Esophagus muscularis mucosa (tissue), 4 donors: ENCODE data around the gene KREMEN1. TPM values are rescaled to one million over a fixed set of nuclear protein-coding genes. Genes with fewer than 3 reads are reported as not detected.

Experiments
- DNase-seq: peaks from one replicate; pipeline ENCODE4 v3.0.0-alpha.2; 2017; ENCODE audit errors: extremely low spot score
- H3K27ac ChIP-seq, 4 donors: fragments of 200-600 bp; sonication (generic); replicated peaks in 1 of 4; 1 replicate in 3 of 4; 2 replicates in 1 of 4; pipeline ENCODE4 v1.5.1; 2016 to 2019; ENCODE audit warnings: mild to moderate bottlenecking in 1 of 4
- H3K27me3 ChIP-seq, 4 donors: fragments of 200-600 bp; sonication (generic); one replicate each; pipeline versions ENCODE4 v1.5.1 to v1.6.0; 2016 to 2019
- H3K36me3 ChIP-seq, 4 donors: fragments of 200-600 bp; sonication (generic); one replicate each; pipeline ENCODE4 v1.5.1; 2016 to 2019
- H3K4me1 ChIP-seq, 4 donors: fragments of 200-600 bp; sonication (generic); one replicate each; pipeline ENCODE4 v1.5.1; 2016 to 2019
- H3K4me3 ChIP-seq, 4 donors: fragments of 200-600 bp; sonication (generic); 1 replicate in 2 of 4; 2 replicates in 2 of 4; pipeline ENCODE4 v1.5.1; 2016 to 2019; ENCODE audit warnings: mild to moderate bottlenecking in 4 of 4, moderate library complexity in 1 of 4
- H3K9me3 ChIP-seq, 4 donors: fragments of 200-600 bp; sonication (generic); 1 replicate in 3 of 4; 2 replicates in 1 of 4; pipeline ENCODE4 v1.5.1; 2016 to 2019
- CTCF ChIP-seq, 3 experiments: fragments of 200-600 bp in 2 of 3; fragments of 450-650 bp in 1 of 3; sonication (generic) in 2 of 3; IDR thresholded peaks; one replicate each; pipeline ENCODE4 v1.5.1; 2017 to 2019; ENCODE audit warnings: antibody characterized with exemption in 3 of 3, mild to moderate bottlenecking in 2 of 3, moderate library complexity in 1 of 3
- EP300 ChIP-seq: sonication (generic); formaldehyde crosslinking; IDR thresholded peaks from one replicate; pipeline ENCODE4 v1.6.1; 2017; ENCODE audit warnings: antibody characterized with exemption
- POLR2A ChIP-seq: fragments of 450-650 bp; IDR thresholded peaks from one replicate; pipeline ENCODE4 v1.6.1; 2017; ENCODE audit warnings: antibody characterized with exemption, moderate library complexity, mild to moderate bottlenecking, low read depth
- POLR2AphosphoS5 ChIP-seq, 2 donors: sonication (generic); formaldehyde crosslinking; IDR thresholded peaks; one replicate each; pipeline ENCODE4 v1.6.1; 2017; ENCODE audit warnings: antibody characterized with exemption in 2 of 2
- WGBS: methylation state at CpG from one replicate; pipeline ENCODE4 v1.1.5; 2018; 5-methylcytosine and 5-hydroxymethylcytosine counted together
- intact Hi-C: fragments of 100-400 bp; cut with DNase I; formaldehyde crosslinking; loops from one replicate; pipeline ENCODE4 v1.15.1; 2023
- total RNA-seq, 4 donors: library from RNA; depleted of rRNA; stranded (reverse); fragments of >200 nt; gene quantifications; one replicate each; pipeline versions ENCODE4 v1.1.0 to v1.2.1, GENCODE V29; 2016

Gene KREMEN1
- total RNA-seq, 4 donors from 2014 or later = 8.7 to 14.6 (median 12.4) TPM

- WGBS = 76% methylated on average over 7 of the region's 7 CpGs
- intact Hi-C loops = no loop called here
- Histone ChIP-seq H3K36me3 (no peaks in the 10 kb centered on the region), H3K4me3 (no peak overlapping the region), H3K27ac (no peak overlapping the region), H3K4me1 (no peaks in the 10 kb centered on the region), H3K27me3 (peaks cover 0 to 4% (median 0%) of the 10 kb centered on the region in 4 donors), H3K9me3 (no peaks in the 10 kb centered on the region)
- no peak for DNase-seq
- TF ChIP-seq EP300 (no peak), POLR2A (no peak), CTCF (IDR thresholded peaks at IDR 0.05) (no peak), POLR2AphosphoS5 (IDR thresholded peaks at IDR 0.05) (no peak)
Measured at GRCh38 chr22:29060931-29061330, 11.9 kb upstream of the KREMEN1 start.

- Histone ChIP-seq H3K4me1 (no peaks in the 10 kb centered on the region), H3K27me3 (peaks cover 0 to 4% (median 0%) of the 10 kb centered on the region in 4 donors), H3K4me3 (no peak within 1 kb of the TSS), H3K36me3 (no peaks in the 10 kb centered on the region), H3K27ac (no peak within 1 kb of the TSS), H3K9me3 (no peaks in the 10 kb centered on the region)
- WGBS = 79% methylated on average over 2 of the region's 2 CpGs
- TF ChIP-seq POLR2AphosphoS5 (IDR thresholded peaks at IDR 0.05) (no peak), EP300 (no peak), CTCF (IDR thresholded peaks at IDR 0.05) (no peak), POLR2A (no peak)
- intact Hi-C loops = no loop called here
- no peak for DNase-seq
Measured at GRCh38 chr22:29061773-29062172, 11.1 kb upstream of the KREMEN1 start, which contains the start of gene C22orf31. C22orf31 (minus strand) TSS chr22:29061831; CDS start chr22:29061792, 39 bp downstream.

- H3K27me3 ChIP-seq = peaks cover 0 to 4% (median 0%) of the 10 kb centered on the region in 4 donors
- intact Hi-C loops = no loop called here
- H3K4me1 ChIP-seq = no peaks in the 10 kb centered on the region
- H3K36me3 ChIP-seq = no peaks in the 10 kb centered on the region
- no peak overlapping the region for H3K4me3 ChIP-seq
- H3K27ac ChIP-seq = no peak overlapping the region
- 76% methylated on average over 8 of the region's 8 CpGs for WGBS
- H3K9me3 ChIP-seq = no peaks in the 10 kb centered on the region
- TF ChIP-seq POLR2AphosphoS5 (IDR thresholded peaks at IDR 0.05) = no peak
- no peak for TF ChIP-seq POLR2A
- no peak for TF ChIP-seq CTCF (IDR thresholded peaks at IDR 0.05)
- no peak for TF ChIP-seq EP300
- no peak for DNase-seq
Measured at GRCh38 chr22:29062286-29062821, 10.5 kb upstream of the KREMEN1 start.

- peaks cover 0 to 12% (median 0%) of the 10 kb centered on the region in 4 donors for H3K27me3 ChIP-seq
- no peak overlapping the region for H3K4me3 ChIP-seq
- H3K4me1 ChIP-seq = no peaks in the 10 kb centered on the region
- TF ChIP-seq EP300 (no peak), POLR2A (no peak), POLR2AphosphoS5 (IDR thresholded peaks at IDR 0.05) (no peak), CTCF (IDR thresholded peaks at IDR 0.05) (no peak)
- no peak for DNase-seq
- 47% methylated on average over 7 of the region's 7 CpGs for WGBS
- intact Hi-C loops = no loop called here
- H3K36me3 ChIP-seq = no peaks in the 10 kb centered on the region
- H3K9me3 ChIP-seq = no peaks in the 10 kb centered on the region
- no peak overlapping the region for H3K27ac ChIP-seq
Measured at GRCh38 chr22:29065468-29066190, 7.2 kb upstream of the KREMEN1 start.
